HCT116 (cell line): ENCODE measurements around the gene ANXA2R.

Source experiments
- CTCF ChIP-seq, 3 experiments: fragments of 200-600 bp in 1 of 3; sonication (generic) in 1 of 3; IDR thresholded peaks in 2 of 3; conservative IDR thresholded peaks in 1 of 3; 2 replicates each; pipeline ENCODE4 v1.5.1; 2012 to 2017; ENCODE audit warnings: low read depth in 2 of 3, low read length in 2 of 3, antibody characterized with exemption in 1 of 3, borderline replicate concordance in 1 of 3, control low read depth in 1 of 3, mild to moderate bottlenecking in 1 of 3, mixed read lengths in 1 of 3, mixed run types in 1 of 3, moderate library complexity in 1 of 3; ENCODE audit not compliant: insufficient read depth in 1 of 3
- ELF1 ChIP-seq: IDR thresholded peaks from 2 replicates; pipeline ENCODE4 v1.6.1; 2012; ENCODE audit warnings: low read depth, borderline replicate concordance
- EZH2 ChIP-seq: fragments of 200-600 bp; sonication (generic); IDR thresholded peaks from 2 replicates; pipeline ENCODE4 v1.6.1; 2017; ENCODE audit warnings: antibody characterized with exemption, mixed run types
- FOSL1 ChIP-seq: IDR thresholded peaks from 2 replicates; pipeline ENCODE4 v1.6.1; 2012; ENCODE audit warnings: low read depth
- POLR2A ChIP-seq: IDR thresholded peaks from 2 replicates; pipeline ENCODE4 v1.7.0; 2011; ENCODE audit warnings: borderline replicate concordance; ENCODE audit not compliant: insufficient read depth, insufficient read length; ENCODE audit errors: extremely low read depth
- POLR2AphosphoS5 ChIP-seq: IDR thresholded peaks from 2 replicates; pipeline ENCODE4 v1.6.1; 2011; ENCODE audit warnings: mild to moderate bottlenecking, low read depth, low read length, moderate library complexity
- SP1 ChIP-seq: IDR thresholded peaks from 2 replicates; pipeline ENCODE4 v1.6.1; 2012; ENCODE audit warnings: low read depth
- ZNF274 ChIP-seq: fragments of 200-500 bp; sonication (Bioruptor generic); IDR thresholded peaks from 2 replicates; pipeline ENCODE4 v1.6.1; 2014; ENCODE audit warnings: mild to moderate bottlenecking, low read depth, low read length, inconsistent platforms

DNA sequence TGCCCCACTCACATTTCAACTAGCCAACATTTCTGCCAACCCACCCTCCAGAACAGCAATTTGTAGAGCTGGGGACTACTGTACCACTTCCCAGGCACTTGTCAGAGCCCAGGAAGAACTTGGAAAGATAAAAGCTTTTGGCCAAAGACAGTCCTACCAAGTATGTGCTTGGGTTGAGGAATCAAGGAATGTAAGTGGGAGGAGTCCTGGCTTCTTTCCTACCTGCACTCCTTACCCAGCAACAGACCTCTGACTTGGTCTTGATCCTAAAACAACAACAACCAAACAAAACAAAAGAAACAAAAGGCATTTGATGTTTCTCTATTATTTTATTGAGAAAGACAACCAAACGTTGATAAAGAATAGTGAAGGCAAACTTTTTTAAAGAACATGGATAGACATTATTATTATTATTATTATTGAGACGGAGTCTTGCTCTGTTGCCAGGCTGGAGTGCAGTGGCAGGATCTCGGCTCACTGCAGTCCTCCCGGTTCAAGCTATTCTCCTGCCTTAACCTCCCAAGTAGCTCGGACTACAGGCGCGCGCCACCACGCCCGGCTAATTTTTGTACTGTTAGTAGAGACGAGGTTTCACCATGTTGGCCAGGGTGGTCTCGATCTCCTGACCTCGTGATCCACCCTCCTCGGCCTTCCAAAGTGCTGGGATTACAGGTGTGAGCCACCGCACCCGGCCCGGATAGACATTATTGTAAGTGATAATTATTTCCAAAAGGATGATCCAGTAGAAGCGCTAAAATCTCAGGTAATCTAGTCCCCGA lies 33.5 kb downstream of the ANXA2R start:
- TF ChIP-seq CTCF (IDR thresholded peaks at IDR 0.05 in 2 of 3, conservative IDR thresholded peaks at IDR 0.05 in 1 of 3; ENCODE audit: borderline replicate concordance in 1 of 3, insufficient read depth in 1 of 3, low read depth in 2 of 3, low read length in 2 of 3) (no peak), ZNF274 (no peak), ELF1 (no peak), EZH2 (no peak), POLR2A (no peak), FOSL1 (no peak), SP1 (no peak), POLR2AphosphoS5 (no peak)
